Lung (tissue), 12 donors: ENCODE data around the gene KCNC2. TPM values are rescaled to one million over a fixed set of nuclear protein-coding genes. Genes with fewer than 3 reads are reported as not detected.
"Not testable (repeated sequence)": the region's sequence is repeated elsewhere in the genome, so short reads cannot be mapped to it uniquely, and the experiment has no call there.

Experiments
- ATAC-seq: fragments of 200-7000 bp; cut with Tn5 transposase; one replicate; pipeline ENCODE4 v1.9.1; 2020; ENCODE audit warnings: moderate number of reproducible peaks; ENCODE audit not compliant: insufficient read depth, low FRiP score
- DNase-seq, 3 donors: peaks; one replicate each; pipeline ENCODE4 v3.0.0-alpha.2; 2013 to 2017
- H3K27ac ChIP-seq, 2 donors: one replicate each; pipeline ENCODE4 v1.5.1; 2013; ENCODE audit warnings: mild to moderate bottlenecking in 2 of 2, moderate library complexity in 2 of 2, control low read depth in 1 of 2, inconsistent platforms in 1 of 2, low read depth in 1 of 2, low read length in 1 of 2
- H3K27me3 ChIP-seq, 3 donors: one replicate each; pipeline ENCODE4 v1.5.1; 2013; ENCODE audit warnings: low read length in 2 of 3; ENCODE audit not compliant: control insufficient read depth in 3 of 3, insufficient read depth in 3 of 3
- H3K36me3 ChIP-seq, 4 donors: one replicate each; pipeline ENCODE4 v1.5.1; 2013; ENCODE audit warnings: low read length in 4 of 4, mild to moderate bottlenecking in 1 of 4, moderate library complexity in 1 of 4; ENCODE audit not compliant: control insufficient read depth in 4 of 4, insufficient read depth in 4 of 4
- H3K4me1 ChIP-seq, 5 donors: one replicate each; pipeline ENCODE4 v1.5.1; 2013; ENCODE audit warnings: low read length in 5 of 5, mild to moderate bottlenecking in 2 of 5, moderate library complexity in 1 of 5; ENCODE audit not compliant: control insufficient read depth in 5 of 5, insufficient read depth in 5 of 5
- H3K4me3 ChIP-seq: one replicate; pipeline ENCODE4 v1.5.1; 2013; ENCODE audit warnings: mild to moderate bottlenecking, control low read depth, moderate library complexity
- H3K9ac ChIP-seq, 2 donors: one replicate each; pipeline ENCODE4 v1.5.1; 2013; ENCODE audit warnings: low read length in 2 of 2, control low read depth in 1 of 2; ENCODE audit not compliant: insufficient read depth in 1 of 2
- H3K9me3 ChIP-seq, 4 donors: one replicate each; pipeline ENCODE4 v1.5.1; 2013; ENCODE audit warnings: low read length in 3 of 4, mild to moderate bottlenecking in 1 of 4, moderate library complexity in 1 of 4; ENCODE audit not compliant: control insufficient read depth in 4 of 4, insufficient read depth in 3 of 4
- CTCF ChIP-seq: IDR thresholded peaks from 2 replicates; pipeline ENCODE4 v1.5.1; 2012; ENCODE audit warnings: mild to moderate bottlenecking; ENCODE audit errors: control extremely low read depth, extremely low read depth
- WGBS, 2 donors: extraction: QIAGEN DNeasy Blood & Tissue Kit; methylation state at CpG; one replicate each; pipeline ENCODE4 v1.1.7; 2013; 5-methylcytosine and 5-hydroxymethylcytosine counted together
- polyA plus RNA-seq, 2 donors: library from polyadenylated mRNA; stranded (reverse); fragments of 200-250 nt; gene quantifications; one replicate each; pipeline ENCODE4 v1.2.1, GENCODE V29; 2013
- total RNA-seq, 2 donors: library from RNA; depleted of rRNA in 1 of 2; stranded (reverse); fragments of >200 nt in 1 of 2; gene quantifications; one replicate each; pipeline ENCODE4 v1.2.1, GENCODE V29; 2014 to 2021
- donor health status: control.
- donor health status: control.
- donor health status: Bipolar disorder and iron deficiency.
- donor health status: healthy.
- donor health status: DM: yes; HTN: yes; CAD: no.

KCNC2 gene
- total and polyA plus RNA-seq, 4 donors = 0.06 TPM; not detected in 3

- no peaks in the 10 kb centered on the region for H3K9me3 ChIP-seq
- H3K27ac ChIP-seq = no peak overlapping the region
- no peaks in the 10 kb centered on the region for H3K4me1 ChIP-seq
- H3K27me3 ChIP-seq = no peaks in the 10 kb centered on the region
- DNase-seq (no peak), ATAC-seq (no peak)
- H3K36me3 ChIP-seq = no peaks in the 10 kb centered on the region
- H3K4me3 ChIP-seq = no peak overlapping the region
- no peak for TF ChIP-seq CTCF
- H3K9ac ChIP-seq = no peak overlapping the region
Observed at GRCh38 chr12:75190846-75191245, 18.8 kb downstream of the KCNC2 start.

GRCh38 chr12:75185881-75186280 lies 23.8 kb downstream of the KCNC2 start:
- H3K36me3 ChIP-seq, H3K9ac ChIP-seq, H3K9me3 ChIP-seq, H3K27ac ChIP-seq, H3K4me3 ChIP-seq, DNase-seq, H3K27me3 ChIP-seq, H3K4me1 ChIP-seq, ATAC-seq: not testable (repeated sequence)
- WGBS, 2 donors = 91 to 95% methylated on average over 3 of the region's 3 CpGs

- no peak overlapping the region for H3K27ac ChIP-seq
Observed at GRCh38 chr12:75184516-75184915, 25.1 kb downstream of the KCNC2 start.

GRCh38 chr12:75183967-75184366 lies 25.7 kb downstream of the KCNC2 start:
- Histone ChIP-seq H3K9ac (no peak overlapping the region), H3K4me3 (no peak overlapping the region), H3K27ac (no peak overlapping the region), H3K4me1 (no peaks in the 10 kb centered on the region), H3K27me3 (no peaks in the 10 kb centered on the region), H3K9me3 (no peaks in the 10 kb centered on the region), H3K36me3 (no peaks in the 10 kb centered on the region)
- ATAC-seq = no peak
- DNase-seq = no peak
- 82 to 95% methylated on average over 4 of the region's 4 CpGs for WGBS, 2 donors
- TF ChIP-seq CTCF = no peak

More at GRCh38 chr12:75184516-75184915, 25.1 kb downstream of the KCNC2 start:
- DNase-seq = no peak
- no peaks in the 10 kb centered on the region for H3K36me3 ChIP-seq
- no peaks in the 10 kb centered on the region for H3K27me3 ChIP-seq
- H3K9me3 ChIP-seq = no peaks in the 10 kb centered on the region
- H3K4me3 ChIP-seq = no peak overlapping the region
- H3K4me1 ChIP-seq = no peaks in the 10 kb centered on the region
- no peak overlapping the region for H3K9ac ChIP-seq
- no peak for ATAC-seq
- TF ChIP-seq CTCF = no peak
